Nephron progenitor cell (in vitro differentiated cells): ENCODE measurements around the gene TMED10.
"Not testable (repeated sequence)": the region's sequence is repeated elsewhere in the genome, so short reads cannot be mapped to it uniquely, and the experiment has no call there.

Experiments used
- DNase-seq: peaks from one replicate; pipeline ENCODE4 v3.0.0; 2021
- H3K27ac Mint-ChIP-seq: 2 replicates; pipeline ENCODE4 v1.8.0; 2021; ENCODE audit warnings: mild to moderate bottlenecking, moderate library complexity, mixed read lengths
- H3K27me3 Mint-ChIP-seq: 2 replicates; pipeline ENCODE4 v1.8.0; 2021; ENCODE audit warnings: mild to moderate bottlenecking, low read depth, mixed read lengths; ENCODE audit not compliant: poor library complexity
- H3K36me3 Mint-ChIP-seq: 2 replicates; pipeline ENCODE4 v1.8.0; 2021; ENCODE audit warnings: low read depth, mixed read lengths
- H3K4me1 Mint-ChIP-seq: 2 replicates; pipeline ENCODE4 v1.8.0; 2021; ENCODE audit warnings: mixed read lengths
- H3K4me3 Mint-ChIP-seq: 2 replicates; pipeline ENCODE4 v1.8.0; 2021; ENCODE audit warnings: mild to moderate bottlenecking, moderate library complexity, mixed read lengths
- H3K9me3 Mint-ChIP-seq: 2 replicates; pipeline ENCODE4 v1.8.0; 2021; ENCODE audit warnings: mild to moderate bottlenecking, moderate library complexity, mixed read lengths
- CTCF ChIP-seq: fragments of 200-600 bp; sonication (generic); IDR thresholded peaks from 2 replicates; pipeline ENCODE4 v1.5.0; 2021; ENCODE audit warnings: antibody characterized with exemption

Gene TMED10

DNA sequence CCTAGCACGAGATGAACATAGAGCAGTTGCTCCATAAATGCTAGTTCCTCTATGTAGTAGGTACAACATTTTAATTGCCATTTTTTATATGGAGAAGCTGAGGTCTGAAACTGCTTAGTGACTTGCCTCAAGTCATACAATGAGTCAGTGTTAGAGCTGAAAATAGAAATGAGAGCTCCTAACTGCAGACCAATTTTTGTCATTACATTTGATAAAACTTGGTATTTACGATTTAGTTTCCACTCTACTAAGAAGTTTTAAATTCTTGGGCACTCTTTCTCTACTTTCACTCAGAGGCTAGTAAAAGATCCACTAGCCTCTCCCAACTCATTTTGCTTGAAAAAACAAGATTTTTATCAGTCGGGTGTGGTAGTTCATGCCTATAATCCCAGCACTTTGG, 8.1 kb upstream of the TMED10 start:
- DNase-seq, result no peak
- Mint-ChIP-seq H3K36me3 (no peaks in the 10 kb centered on the region), H3K27ac (no peak overlapping the region), H3K4me1 (peaks cover 6% of the 10 kb centered on the region), H3K27me3 (peaks cover 23% of the 10 kb centered on the region), H3K9me3 (no peaks in the 10 kb centered on the region), H3K4me3 (no peak overlapping the region)
- TF ChIP-seq CTCF, result no peak

GRCh38 chr14:75184039-75184438, 7.6 kb upstream of the TMED10 start:
- Mint-ChIP-seq H3K27ac (no peak overlapping the region), H3K4me3 (no peak overlapping the region), H3K9me3 (no peaks in the 10 kb centered on the region), H3K27me3 (peaks cover 20% of the 10 kb centered on the region), H3K4me1 (peaks cover 6% of the 10 kb centered on the region), H3K36me3 (no peaks in the 10 kb centered on the region)
- TF ChIP-seq CTCF, result no peak
- DNase-seq, result no peak

DNA sequence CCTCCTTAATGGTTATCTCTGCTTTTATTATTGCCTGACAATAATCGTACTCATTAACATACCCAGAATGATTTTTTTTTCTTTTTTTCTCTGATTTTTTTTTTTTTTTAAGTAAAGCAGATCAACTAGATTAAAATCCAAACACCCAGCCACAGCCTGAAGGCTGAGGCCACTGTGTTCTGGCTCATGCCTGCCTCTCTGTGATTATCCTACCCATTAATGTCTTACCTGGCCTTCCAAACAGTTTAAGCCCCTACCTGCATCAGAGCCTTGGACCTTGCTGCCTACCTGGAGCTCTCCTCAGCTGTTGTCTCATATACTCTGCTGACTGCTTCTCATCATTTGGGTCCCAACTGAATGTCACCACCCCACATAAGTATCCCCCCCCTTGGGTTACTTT, 6.8 kb upstream of the TMED10 start:
- no peaks in the 10 kb centered on the region for H3K36me3 Mint-ChIP-seq
- H3K9me3 Mint-ChIP-seq, result no peaks in the 10 kb centered on the region
- H3K27ac Mint-ChIP-seq, result peak overlapping the region; percentile 20
- no peak overlapping the region for H3K4me3 Mint-ChIP-seq
- peaks cover 6% of the 10 kb centered on the region for H3K4me1 Mint-ChIP-seq
- peaks cover 20% of the 10 kb centered on the region for H3K27me3 Mint-ChIP-seq
- no peak for TF ChIP-seq CTCF
- no peak for DNase-seq

GRCh38 chr14:75182821-75183220, 6.4 kb upstream of the TMED10 start:
- H3K9me3 Mint-ChIP-seq, result no peaks in the 10 kb centered on the region

GRCh38 chr14:75182163-75182562, 5.8 kb upstream of the TMED10 start:
- H3K4me1 Mint-ChIP-seq, DNase-seq, H3K36me3 Mint-ChIP-seq, H3K4me3 Mint-ChIP-seq, H3K27ac Mint-ChIP-seq, H3K9me3 Mint-ChIP-seq: not testable (repeated sequence)
- peaks cover 23% of the 10 kb centered on the region for H3K27me3 Mint-ChIP-seq

More at GRCh38 chr14:75182821-75183220, 6.4 kb upstream of the TMED10 start:
- no peaks in the 10 kb centered on the region for H3K36me3 Mint-ChIP-seq
- DNase-seq, result no peak
- no peak overlapping the region for H3K27ac Mint-ChIP-seq
- no peak overlapping the region for H3K4me3 Mint-ChIP-seq
- peaks cover 21% of the 10 kb centered on the region for H3K27me3 Mint-ChIP-seq
- peaks cover 6% of the 10 kb centered on the region for H3K4me1 Mint-ChIP-seq
- no peak for TF ChIP-seq CTCF

DNA sequence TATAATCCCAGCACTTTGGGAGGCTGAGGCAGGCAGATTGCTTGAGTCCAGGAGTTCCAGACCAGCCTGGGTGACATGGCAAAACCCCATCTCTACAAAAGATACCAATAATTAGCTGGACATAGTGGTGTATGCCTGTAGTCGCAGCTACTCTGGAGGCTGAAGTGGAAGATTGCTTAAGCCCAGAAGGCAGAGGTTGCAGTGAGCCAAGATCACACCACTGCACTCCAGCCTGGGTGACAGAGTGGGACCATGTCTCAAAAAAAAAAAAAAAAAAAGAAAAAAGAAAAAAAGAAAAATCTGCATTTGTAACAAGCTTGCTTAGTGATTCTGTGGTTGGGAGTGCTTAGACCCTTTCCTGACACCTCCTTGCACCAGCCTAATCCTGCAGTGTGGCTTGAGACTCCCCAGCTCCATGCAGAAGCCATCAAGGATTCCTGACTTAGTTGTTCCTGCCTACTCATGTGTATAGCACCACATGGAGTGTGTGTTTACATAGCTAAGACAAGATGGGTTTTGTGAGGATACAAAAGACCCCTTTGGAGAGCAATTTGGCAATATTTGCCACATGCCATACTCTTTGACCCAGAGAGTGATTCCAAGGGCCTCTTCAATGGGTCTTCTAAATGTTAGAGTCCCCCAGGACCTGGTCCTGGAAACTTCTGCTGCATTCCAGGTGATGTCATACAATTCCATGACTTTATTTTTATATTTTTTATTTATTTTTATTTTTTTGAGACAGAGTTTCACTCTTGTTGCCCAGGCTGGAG, 5.1 kb upstream of the TMED10 start:
- Mint-ChIP-seq H3K4me3 (no peak overlapping the region), H3K36me3 (no peaks in the 10 kb centered on the region), H3K27ac (peak overlapping the region; percentile 57), H3K9me3 (no peaks in the 10 kb centered on the region), H3K4me1 (peaks cover 11% of the 10 kb centered on the region), H3K27me3 (peaks cover 22% of the 10 kb centered on the region)
- TF ChIP-seq CTCF, result no peak
- no peak for DNase-seq
